Activated B cell treated with CpG ODN at 0.5 μM for 24 hours (primary cell): ENCODE data around the gene CHD6. TPM values are rescaled to one million over a fixed set of nuclear protein-coding genes. Genes with fewer than 3 reads are reported as not detected.
"Not testable (repeated sequence)": the region's sequence is repeated elsewhere in the genome, so short reads cannot be mapped to it uniquely, and the experiment has no call there.

Experiments used
- ATAC-seq: fragments of 200-7000 bp; cut with Tn5 transposase; one replicate; pipeline ENCODE4 v1.10.0; 2021; ENCODE audit warnings: low read depth, mild to moderate bottlenecking, moderate library complexity
- CTCF ChIA-PET: fragments of 350-600 bp; sonication (Branson Sonifier 250); formaldehyde crosslinking; loops from one replicate; lab custom pipeline; 2021; ENCODE audit warnings: antibody characterized with exemption; lab: Charles Lee
- POLR2A ChIA-PET: fragments of 350-600 bp; sonication (Branson Sonifier 250); formaldehyde crosslinking; loops from one replicate; lab custom pipeline; 2021; ENCODE audit warnings: antibody characterized with exemption; lab: Charles Lee
- DNase-seq: peaks from one replicate; pipeline ENCODE4 v3.0.0; 2022
- H3K27ac Mint-ChIP-seq: one replicate; pipeline ENCODE4 v1.8.0; 2020; ENCODE audit warnings: mixed read lengths
- H3K27me3 Mint-ChIP-seq: one replicate; pipeline ENCODE4 v1.8.0; 2021; ENCODE audit warnings: mixed read lengths
- H3K36me3 Mint-ChIP-seq: one replicate; pipeline ENCODE4 v1.8.0; 2021; ENCODE audit warnings: low read depth, mixed read lengths
- H3K4me1 Mint-ChIP-seq: one replicate; pipeline ENCODE4 v1.8.0; 2021; ENCODE audit warnings: mixed read lengths
- H3K4me3 Mint-ChIP-seq: one replicate; pipeline ENCODE4 v1.8.0; 2020; ENCODE audit warnings: mild to moderate bottlenecking, mixed read lengths
- H3K9me3 Mint-ChIP-seq: one replicate; pipeline ENCODE4 v1.8.0; 2020; ENCODE audit warnings: mixed read lengths
- CTCF ChIP-seq: fragments of 200-600 bp; IDR thresholded peaks from one replicate; pipeline ENCODE4 v1.8.0; 2022; ENCODE audit warnings: antibody characterized with exemption, mild to moderate bottlenecking
- intact Hi-C: fragments of 100-400 bp; cut with micrococcal nuclease; formaldehyde crosslinking; loops from one replicate; pipeline ENCODE4 v1.15.1; 2024
- total RNA-seq: library from RNA; stranded (reverse); gene quantifications from 2 replicates; pipeline ENCODE4 v1.2.3, GENCODE V29; 2022

CHD6 gene
- total RNA-seq, 1 donor from 2014 or later = 59.9 TPM

GRCh38 chr20:41538810-41539596 is 79.2 kb downstream of the CHD6 start:
- H3K4me1 Mint-ChIP-seq = peaks cover 9% of the 10 kb centered on the region
- POLR2A ChIA-PET = interaction anchor here (0.6 kb wide), 1 partner anchor 14 kb away, joined by 3 read pairs; no protein-coding TSS in a partner anchor
- no peak overlapping the region for H3K4me3 Mint-ChIP-seq
- H3K27ac Mint-ChIP-seq = no peak overlapping the region
- intact Hi-C loops = no loop called here
- peaks cover 6% of the 10 kb centered on the region for H3K9me3 Mint-ChIP-seq
- ATAC-seq = no peak
- CTCF ChIA-PET = no interaction called here
- H3K27me3 Mint-ChIP-seq = no peaks in the 10 kb centered on the region
- H3K36me3 Mint-ChIP-seq = peaks cover 28% of the 10 kb centered on the region
- TF ChIP-seq CTCF = no peak
- DNase-seq = no peak

GRCh38 chr20:41537865-41538264 is 80.3 kb downstream of the CHD6 start:
- Mint-ChIP-seq H3K27me3 (no peaks in the 10 kb centered on the region), H3K27ac (no peak overlapping the region), H3K4me3 (no peak overlapping the region), H3K36me3 (peaks cover 34% of the 10 kb centered on the region), H3K4me1 (peaks cover 9% of the 10 kb centered on the region), H3K9me3 (peaks cover 6% of the 10 kb centered on the region)
- ChIA-PET CTCF (no interaction called here), POLR2A (no interaction called here)
- ATAC-seq (no peak), DNase-seq (no peak)
- TF ChIP-seq CTCF = no peak
- intact Hi-C loops = no loop called here

- CTCF ChIA-PET, H3K9me3 Mint-ChIP-seq, H3K27ac Mint-ChIP-seq, ATAC-seq, DNase-seq, H3K4me1 Mint-ChIP-seq, intact Hi-C loops, H3K27me3 Mint-ChIP-seq, POLR2A ChIA-PET, H3K4me3 Mint-ChIP-seq: not testable (repeated sequence)
- peaks cover 53% of the 10 kb centered on the region for H3K36me3 Mint-ChIP-seq
Measured at GRCh38 chr20:41535551-41535950, 82.6 kb downstream of the CHD6 start.

- TF ChIP-seq CTCF = no peak
- no peak for ATAC-seq
- Mint-ChIP-seq H3K4me3 (no peak overlapping the region), H3K9me3 (peaks cover 6% of the 10 kb centered on the region), H3K4me1 (no peaks in the 10 kb centered on the region), H3K36me3 (peaks cover 51% of the 10 kb centered on the region), H3K27ac (no peak overlapping the region), H3K27me3 (no peaks in the 10 kb centered on the region)
- intact Hi-C loops = no loop called here
- ChIA-PET POLR2A (no interaction called here), CTCF (no interaction called here)
- DNase-seq = no peak
Measured at GRCh38 chr20:41534842-41535241, 83.3 kb downstream of the CHD6 start.

- peaks cover 6% of the 10 kb centered on the region for H3K9me3 Mint-ChIP-seq
- TF ChIP-seq CTCF = no peak
- H3K27me3 Mint-ChIP-seq = no peaks in the 10 kb centered on the region
- H3K27ac Mint-ChIP-seq = no peak overlapping the region
- H3K4me3 Mint-ChIP-seq = no peak overlapping the region
- peaks cover 55% of the 10 kb centered on the region for H3K36me3 Mint-ChIP-seq
- intact Hi-C loops = no loop called here
- ATAC-seq = no peak
- DNase-seq = no peak
- H3K4me1 Mint-ChIP-seq = peaks cover 3% of the 10 kb centered on the region
- ChIA-PET POLR2A (no interaction called here), CTCF (no interaction called here)
Measured at GRCh38 chr20:41534170-41534569, 84.0 kb downstream of the CHD6 start.
